ENCODE data around the gene ERBIN. TPM values are rescaled to one million over a fixed set of nuclear protein-coding genes. Genes with fewer than 3 reads are reported as not detected.

ERBIN gene
- total RNA-seq, 4 donors from 2014 or later: 78.2 to 104 (median 95.3) TPM

DNA sequence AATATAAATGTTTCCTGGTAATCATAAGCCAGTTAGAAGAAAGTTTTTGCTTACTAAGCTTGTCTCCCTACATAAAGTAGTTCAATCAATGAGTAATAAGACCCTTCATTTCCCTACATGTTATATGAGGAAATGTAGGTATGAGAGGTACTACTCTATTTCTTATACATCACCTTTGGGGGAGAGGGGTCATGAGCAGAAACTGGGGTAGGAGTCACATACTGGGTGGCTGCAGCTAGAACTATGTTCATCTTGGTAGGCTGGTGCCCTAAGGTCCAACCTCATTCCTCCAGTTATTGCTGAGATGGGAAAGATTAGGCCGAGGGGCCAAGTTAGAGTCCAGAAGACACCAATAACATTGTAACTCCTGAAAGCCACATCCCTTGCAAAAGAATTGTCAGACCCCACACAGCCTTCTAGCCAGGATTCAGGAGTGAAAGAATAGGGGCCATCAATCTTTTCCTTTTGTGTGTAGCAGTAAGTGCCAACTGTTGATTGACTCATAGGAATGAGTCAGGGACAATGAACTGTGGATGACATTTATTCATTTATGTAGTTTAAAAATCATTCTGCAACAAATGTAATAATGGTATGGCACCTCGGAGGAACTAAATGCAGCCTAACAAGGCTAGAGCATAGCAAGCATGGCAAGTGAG lies 196.1 kb downstream of the ERBIN start:
- intact Hi-C loops (cut with DNase I; ENCODE audit: low total_unique reads): no loop called here
- no peak for DNase-seq (ENCODE audit: low spot score in 2 of 2)
- no peak overlapping the region for H3K4me3 ChIP-seq (ENCODE audit: low read depth, poor library complexity, severe bottlenecking)
- TF ChIP-seq, protein P1, sequence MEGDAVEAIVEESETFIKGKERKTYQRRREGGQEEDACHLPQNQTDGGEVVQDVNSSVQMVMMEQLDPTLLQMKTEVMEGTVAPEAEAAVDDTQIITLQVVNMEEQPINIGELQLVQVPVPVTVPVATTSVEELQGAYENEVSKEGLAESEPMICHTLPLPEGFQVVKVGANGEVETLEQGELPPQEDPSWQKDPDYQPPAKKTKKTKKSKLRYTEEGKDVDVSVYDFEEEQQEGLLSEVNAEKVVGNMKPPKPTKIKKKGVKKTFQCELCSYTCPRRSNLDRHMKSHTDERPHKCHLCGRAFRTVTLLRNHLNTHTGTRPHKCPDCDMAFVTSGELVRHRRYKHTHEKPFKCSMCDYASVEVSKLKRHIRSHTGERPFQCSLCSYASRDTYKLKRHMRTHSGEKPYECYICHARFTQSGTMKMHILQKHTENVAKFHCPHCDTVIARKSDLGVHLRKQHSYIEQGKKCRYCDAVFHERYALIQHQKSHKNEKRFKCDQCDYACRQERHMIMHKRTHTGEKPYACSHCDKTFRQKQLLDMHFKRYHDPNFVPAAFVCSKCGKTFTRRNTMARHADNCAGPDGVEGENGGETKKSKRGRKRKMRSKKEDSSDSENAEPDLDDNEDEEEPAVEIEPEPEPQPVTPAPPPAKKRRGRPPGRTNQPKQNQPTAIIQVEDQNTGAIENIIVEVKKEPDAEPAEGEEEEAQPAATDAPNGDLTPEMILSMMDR (IDR thresholded peaks at IDR 0.05): no peak
- TF ChIP-seq POLR2A (IDR thresholded peaks at IDR 0.05): no peak
- 78 to 92% methylated on average over 2 of the region's 2 CpGs for WGBS, 2 donors

DNA sequence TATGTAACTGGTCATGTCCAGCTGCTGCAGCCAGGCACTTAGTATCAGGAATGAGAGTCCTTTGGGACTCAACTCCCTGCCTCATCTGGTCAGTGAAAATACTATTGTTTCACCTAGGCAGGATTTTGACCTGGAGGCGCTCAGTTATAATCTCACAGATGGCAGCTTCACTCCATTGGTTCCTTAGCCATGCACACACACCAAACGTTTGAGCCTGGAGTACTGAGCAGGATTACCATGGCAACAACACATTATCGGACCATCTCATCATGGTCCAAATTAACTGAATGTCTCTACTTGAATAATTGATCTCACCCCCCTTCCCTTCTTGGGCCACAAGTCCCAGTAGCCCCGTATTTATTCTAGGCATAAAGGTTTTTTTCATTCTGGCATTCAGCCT lies 202.8 kb downstream of the ERBIN start:
- WGBS, 2 donors: 79 to 87% methylated on average over 4 of the region's 4 CpGs
- no peak overlapping the region for H3K4me3 ChIP-seq (ENCODE audit: low read depth, poor library complexity, severe bottlenecking)
- TF ChIP-seq POLR2A (IDR thresholded peaks at IDR 0.05): no peak
- TF ChIP-seq, protein P1 (IDR thresholded peaks at IDR 0.05): no peak
- intact Hi-C loops (cut with DNase I; ENCODE audit: low total_unique reads): no loop called here
- no peak for DNase-seq (ENCODE audit: low spot score in 2 of 2)

DNA sequence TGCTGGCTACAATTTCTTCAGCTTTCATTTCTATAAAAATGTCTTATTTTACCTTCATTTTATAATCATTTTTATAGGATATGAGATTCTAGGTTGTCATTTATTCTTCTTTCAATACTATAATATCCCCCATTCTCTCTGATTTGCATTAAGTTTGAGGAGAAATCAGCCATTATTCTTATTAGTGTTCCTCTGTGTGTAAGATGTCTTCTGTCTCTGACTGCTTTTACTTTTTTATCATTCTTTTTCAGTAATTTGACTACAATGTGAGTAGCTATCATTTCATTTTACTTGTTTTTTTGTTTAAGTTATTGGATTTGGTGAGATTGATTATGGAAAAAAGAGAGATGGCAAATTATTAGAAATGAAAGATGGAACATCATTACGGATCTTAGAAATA lies 204.1 kb downstream of the ERBIN start:
- WGBS, 2 donors: 92 to 96% methylated on average over 1 of the region's 1 CpG
- no peak overlapping the region for H3K4me3 ChIP-seq (ENCODE audit: low read depth, poor library complexity, severe bottlenecking)
- DNase-seq (ENCODE audit: low spot score in 2 of 2): no peak
- TF ChIP-seq, protein P1 (IDR thresholded peaks at IDR 0.05): no peak
- TF ChIP-seq POLR2A (IDR thresholded peaks at IDR 0.05): no peak
- intact Hi-C loops (cut with DNase I; ENCODE audit: low total_unique reads): no loop called here

Other genes starting within 250 kb of the ERBIN start
- 1 to 10 TPM; 5.8 to 6.4 (median 6.0) TPM for gene SGTB, start 204.5 kb upstream of the ERBIN start, total RNA-seq
- 10 to 100 TPM; 14.0 to 18.8 (median 16.4) TPM for gene NLN, start 204.4 kb upstream of the ERBIN start, total RNA-seq
- gene SREK1, start 217.7 kb downstream of the ERBIN start, total RNA-seq: 10 to 100 TPM; 33.2 to 86.4 (median 52.7) TPM